ENCODE results near the gene OTUB2.

- TF ChIP-seq POLR2A (IDR thresholded peaks at IDR 0.05) (no peak), CTCF (IDR thresholded peaks at IDR 0.05) (no peak), POLR2AphosphoS5 (IDR thresholded peaks at IDR 0.05) (no peak)
These were observed 43.7 kb upstream of the OTUB2 start for GRCh38 chr14:93982230-93983007.
